HepG2 (cell line): ENCODE results near the gene CSE1L. TPM values are rescaled to one million over a fixed set of nuclear protein-coding genes. Genes with fewer than 3 reads are reported as not detected.

Experiments
- CTCF ChIP-seq: sonication (generic); formaldehyde crosslinking; IDR thresholded peaks from 2 replicates; pipeline ENCODE4 v1.5.0; 2020; ENCODE audit warnings: mild to moderate bottlenecking, missing genetic modification reagents, moderate library complexity
- EED ChIP-seq: sonication (generic); formaldehyde crosslinking; IDR thresholded peaks from 2 replicates; pipeline ENCODE4 v1.5.0; 2020; ENCODE audit warnings: mild to moderate bottlenecking, missing genetic modification reagents
- EZH2 ChIP-seq: conservative IDR thresholded peaks from 2 replicates; pipeline ENCODE4 v1.6.1; 2012; ENCODE audit warnings: mild to moderate bottlenecking, low read depth, low read length, moderate library complexity
- FOXO1 ChIP-seq: sonication (generic); formaldehyde crosslinking; IDR thresholded peaks from 2 replicates; pipeline ENCODE4 v1.4.0; 2020; ENCODE audit warnings: missing genetic modification reagents
- GLI4 ChIP-seq: sonication (generic); formaldehyde crosslinking; IDR thresholded peaks from 2 replicates; pipeline ENCODE4 v1.5.1; 2020; ENCODE audit warnings: missing genetic modification reagents, mild to moderate bottlenecking, moderate library complexity, borderline replicate concordance
- HMG20B ChIP-seq: conservative IDR thresholded peaks from 2 replicates; pipeline ENCODE4 v1.6.1; 2016; ENCODE audit warnings: missing genetic modification reagents, missing compliant biosample characterization
- HMGXB4 ChIP-seq, 2 experiments: sonication (generic) in 1 of 2; formaldehyde crosslinking in 1 of 2; IDR thresholded peaks; 2 replicates each; pipeline versions ENCODE4 v1.4.0 to v1.6.1; 2018 to 2020; ENCODE audit warnings: missing genetic modification reagents in 2 of 2, borderline replicate concordance in 1 of 2, low read depth in 1 of 2, mild to moderate bottlenecking in 1 of 2, missing biosample characterization in 1 of 2
- NKX3-1 ChIP-seq: sonication (generic); formaldehyde crosslinking; IDR thresholded peaks from 2 replicates; pipeline ENCODE4 v1.5.0; 2020; ENCODE audit warnings: missing genetic modification reagents
- RBM22 ChIP-seq: fragments of 200-400 bp; formaldehyde crosslinking; optimal IDR thresholded peaks from 2 replicates; pipeline ENCODE3; 2017; ENCODE audit warnings: mild to moderate bottlenecking, low read length, moderate library complexity
- SAP130 ChIP-seq: IDR thresholded peaks from 2 replicates; pipeline ENCODE4 v1.6.1; 2016; ENCODE audit warnings: low read depth
- SP1 ChIP-seq, 2 experiments: fragments of 450-650 bp in 1 of 2; sonication (generic) in 1 of 2; formaldehyde crosslinking in 1 of 2; IDR thresholded peaks; 2 replicates each; pipeline versions ENCODE4 v1.4.0 to v1.6.1; 2016 to 2020; ENCODE audit warnings: missing genetic modification reagents in 1 of 2
- STAT6 ChIP-seq: sonication (generic); formaldehyde crosslinking; IDR thresholded peaks from 2 replicates; pipeline ENCODE4 v1.4.0; 2020; ENCODE audit warnings: missing genetic modification reagents, mild to moderate bottlenecking, borderline replicate concordance
- ZNF878 ChIP-seq: sonication (generic); formaldehyde crosslinking; IDR thresholded peaks from 2 replicates; pipeline ENCODE4 v1.8.1; 2023; ENCODE audit warnings: mild to moderate bottlenecking, missing genetic modification reagents, moderate library complexity
- ZSCAN30 ChIP-seq: sonication (generic); formaldehyde crosslinking; IDR thresholded peaks from 2 replicates; pipeline ENCODE4 v1.5.0; 2020; ENCODE audit warnings: mild to moderate bottlenecking, missing genetic modification reagents
- polyA plus RNA-seq, 8 experiments: library from polyadenylated mRNA; depleted of rRNA in 3 of 8; stranded (reverse) in 7 of 8; unstranded in 1 of 8; fragments of >200 nt; fragmentation: Illumina TruSeq in 4 of 8; extraction: Trizol in 4 of 8; gene quantifications; 2 replicates each; pipeline versions ENCODE4 v1.2.1 to v1.2.3, GENCODE V29; 2011 to 2016; ENCODE audit warnings: low read depth in 4 of 8, missing spikeins in 1 of 8, mixed read lengths in 1 of 8; ENCODE audit not compliant: insufficient read depth in 1 of 8
- total RNA-seq, 5 experiments: library from RNA; depleted of rRNA; stranded (reverse); fragments of >200 nt; fragmentation: Illumina TruSeq; extraction: Trizol; gene quantifications; 2 replicates each; pipeline ENCODE4 v1.2.3, GENCODE V29; 2016; ENCODE audit warnings: low read depth in 1 of 5
- TF ChIP-seq, protein P1 (sequence below): sonication (generic); formaldehyde crosslinking; IDR thresholded peaks from 2 replicates; pipeline ENCODE4 v1.9.0; 2022; ENCODE audit warnings: low read depth, missing genetic modification reagents

Gene CSE1L
- total and polyA plus RNA-seq, 2 of the 13 experiments (the other 11 are each of a cell fraction or from before 2014, with no cell fraction given) = 56.9 to 258 TPM

- 0 out of 4 replicates have a peak, but pooled peaks of 1 of the 2 experiments have one; percentile 38 for TF ChIP-seq HMGXB4 (CRISPR knock-in tag; IDR thresholded peaks at IDR 0.05; ENCODE audit: borderline replicate concordance in 1 of 2, low read depth in 1 of 2)
- TF ChIP-seq NKX3-1 (CRISPR knock-in tag) = no peak
- TF ChIP-seq CTCF (CRISPR knock-in tag) = peak; percentile 72
- no peak for TF ChIP-seq HMG20B
- no peak for TF ChIP-seq ZSCAN30 (CRISPR knock-in tag)
- TF ChIP-seq EED (CRISPR knock-in tag) = 0 out of 2 replicates have a peak, but pooled peaks have one; percentile 20
- TF ChIP-seq ZNF878 = no peak
- TF ChIP-seq, protein P1, sequence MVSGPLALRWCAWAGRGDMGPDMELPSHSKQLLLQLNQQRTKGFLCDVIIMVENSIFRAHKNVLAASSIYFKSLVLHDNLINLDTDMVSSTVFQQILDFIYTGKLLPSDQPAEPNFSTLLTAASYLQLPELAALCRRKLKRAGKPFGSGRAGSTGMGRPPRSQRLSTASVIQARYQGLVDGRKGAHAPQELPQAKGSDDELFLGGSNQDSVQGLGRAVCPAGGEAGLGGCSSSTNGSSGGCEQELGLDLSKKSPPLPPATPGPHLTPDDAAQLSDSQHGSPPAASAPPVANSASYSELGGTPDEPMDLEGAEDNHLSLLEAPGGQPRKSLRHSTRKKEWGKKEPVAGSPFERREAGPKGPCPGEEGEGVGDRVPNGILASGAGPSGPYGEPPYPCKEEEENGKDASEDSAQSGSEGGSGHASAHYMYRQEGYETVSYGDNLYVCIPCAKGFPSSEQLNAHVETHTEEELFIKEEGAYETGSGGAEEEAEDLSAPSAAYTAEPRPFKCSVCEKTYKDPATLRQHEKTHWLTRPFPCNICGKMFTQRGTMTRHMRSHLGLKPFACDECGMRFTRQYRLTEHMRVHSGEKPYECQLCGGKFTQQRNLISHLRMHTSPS (CRISPR knock-in tag) = no peak
- no peak for TF ChIP-seq EZH2
- TF ChIP-seq SAP130 (CRISPR knock-in tag) = peak; percentile 30; the same call in 1 of the 2 replicates
- no peak for TF ChIP-seq SP1 (IDR thresholded peaks at IDR 0.05)
- TF ChIP-seq SP1 (CRISPR knock-in tag; IDR thresholded peaks at IDR 0.05) = no peak
- TF ChIP-seq RBM22 = no peak
- TF ChIP-seq GLI4 (CRISPR knock-in tag) = no peak
- no peak for TF ChIP-seq FOXO1 (CRISPR knock-in tag)
- no peak for TF ChIP-seq STAT6 (CRISPR knock-in tag)
Measured at GRCh38 chr20:49132995-49133478, 86.9 kb downstream of the CSE1L start (continued).
